ENCODE data around the gene TCHH.

GRCh38 chr1:152115344-152115743, at the start of gene TCHH:
- TF ChIP-seq CTCF (IDR thresholded peaks at IDR 0.05) = no peak
- no peak for TF ChIP-seq POLR2A (IDR thresholded peaks at IDR 0.05)
